ENCODE data around the gene DNAL4.

DNAL4 gene

GRCh38 chr22:38793721-38794466 lies at the start of gene DNAL4:
Gene DNAL4 (minus strand): TSS chr22:38794143. CDS start chr22:38782731, 11,412 bp downstream.
- DNase-seq (ENCODE audit: low spot score), result peak; percentile 98

- no peak for DNase-seq (ENCODE audit: low spot score)
These were observed 49.3 kb upstream of the DNAL4 start for GRCh38 chr22:38843201-38843656.

GRCh38 chr22:38842512-38843200 lies 48.7 kb upstream of the DNAL4 start:
- no peak for DNase-seq (ENCODE audit: low spot score)

- DNase-seq (ENCODE audit: low spot score), result no peak
These were observed 47.7 kb upstream of the DNAL4 start for GRCh38 chr22:38841635-38842034.

- DNase-seq (ENCODE audit: low spot score), result no peak
These were observed 47.3 kb upstream of the DNAL4 start for GRCh38 chr22:38841211-38841610.

- DNase-seq (ENCODE audit: low spot score), result no peak
These were observed 46.2 kb upstream of the DNAL4 start for GRCh38 chr22:38840129-38840528.

GRCh38 chr22:38839686-38840085 lies 45.7 kb upstream of the DNAL4 start:
- no peak for DNase-seq (ENCODE audit: low spot score)

- DNase-seq (ENCODE audit: low spot score), result no peak
These were observed 43.5 kb upstream of the DNAL4 start for GRCh38 chr22:38837414-38837928.

GRCh38 chr22:38835888-38836301 lies 42.0 kb upstream of the DNAL4 start:
- peak; percentile 63 for DNase-seq (ENCODE audit: low spot score)

GRCh38 chr22:38834991-38835390 lies 41.0 kb upstream of the DNAL4 start:
- DNase-seq (ENCODE audit: low spot score), result no peak

- no peak for DNase-seq (ENCODE audit: low spot score)
These were observed 40.4 kb upstream of the DNAL4 start for GRCh38 chr22:38834215-38834953.

GRCh38 chr22:38833061-38833460 lies 39.1 kb upstream of the DNAL4 start:
- DNase-seq (ENCODE audit: low spot score), result no peak

- no peak for DNase-seq (ENCODE audit: low spot score)
These were observed 38.3 kb upstream of the DNAL4 start for GRCh38 chr22:38832005-38832978.

- DNase-seq (ENCODE audit: low spot score), result peak; percentile 25
These were observed 37.4 kb upstream of the DNAL4 start for GRCh38 chr22:38831166-38831945.

GRCh38 chr22:38830845-38831108 lies 36.8 kb upstream of the DNAL4 start:
- DNase-seq (ENCODE audit: low spot score), result no peak

GRCh38 chr22:38830026-38830844 lies 36.3 kb upstream of the DNAL4 start:
- DNase-seq (ENCODE audit: low spot score), result no peak

GRCh38 chr22:38829485-38829884 lies 35.5 kb upstream of the DNAL4 start:
- no peak for DNase-seq (ENCODE audit: low spot score)

GRCh38 chr22:38828616-38829205 lies 34.8 kb upstream of the DNAL4 start:
- no peak for DNase-seq (ENCODE audit: low spot score)

- no peak for DNase-seq (ENCODE audit: low spot score)
These were observed 34.2 kb upstream of the DNAL4 start for GRCh38 chr22:38828191-38828590.
